Natural killer cell (primary cell): ENCODE measurements around the gene LRRC32. TPM values are rescaled to one million over a fixed set of nuclear protein-coding genes. Genes with fewer than 3 reads are reported as not detected.

Experiments used
- ATAC-seq, 3 donors: fragments of 150-1000 bp in 2 of 3; fragments of 200-7000 bp in 1 of 3; cut with Tn5 transposase; 1 replicate in 1 of 3; 2 replicates in 2 of 3; pipeline ENCODE4 v1.10.0; 2021; ENCODE audit warnings: mild to moderate bottlenecking in 2 of 3, moderate library complexity in 2 of 3
- DNase-seq, 2 donors: peaks; one replicate each; pipeline versions ENCODE4 v3.0.0 to v3.0.0-alpha.2; 2013 to 2021; ENCODE audit warnings: mixed read lengths in 1 of 2
- H3K27ac ChIP-seq: one replicate; pipeline ENCODE4 v1.5.1; 2013; ENCODE audit warnings: mild to moderate bottlenecking, low read length
- H3K27me3 ChIP-seq: one replicate; pipeline ENCODE4 v1.6.1; 2013; ENCODE audit warnings: low read length; ENCODE audit not compliant: control insufficient read depth, insufficient read depth
- H3K36me3 ChIP-seq: one replicate; pipeline ENCODE4 v1.6.1; 2013; ENCODE audit warnings: low read length; ENCODE audit not compliant: control insufficient read depth, insufficient read depth
- H3K4me1 ChIP-seq: one replicate; pipeline ENCODE4 v1.6.1; 2013; ENCODE audit warnings: low read length; ENCODE audit not compliant: control insufficient read depth, insufficient read depth
- H3K4me3 ChIP-seq: one replicate; pipeline ENCODE4 v1.5.1; 2013; ENCODE audit warnings: low read length
- H3K9me3 ChIP-seq: one replicate; pipeline ENCODE4 v1.6.1; 2013; ENCODE audit warnings: low read length; ENCODE audit not compliant: control insufficient read depth, insufficient read depth
- H3K27ac Mint-ChIP-seq, 2 donors: one replicate each; pipeline ENCODE4 v1.8.0; 2022; ENCODE audit warnings: mild to moderate bottlenecking in 2 of 2, mixed read lengths in 2 of 2, moderate library complexity in 1 of 2
- H3K27me3 Mint-ChIP-seq, 2 donors: one replicate each; pipeline ENCODE4 v1.8.0; 2022; ENCODE audit warnings: low read depth in 2 of 2, mixed read lengths in 2 of 2
- H3K36me3 Mint-ChIP-seq: one replicate; pipeline ENCODE4 v1.8.0; 2022; ENCODE audit warnings: mixed read lengths
- H3K4me1 Mint-ChIP-seq, 2 donors: one replicate each; pipeline ENCODE4 v1.8.0; 2022; ENCODE audit warnings: mixed read lengths in 2 of 2
- H3K4me3 Mint-ChIP-seq: one replicate; pipeline ENCODE4 v1.8.0; 2022; ENCODE audit warnings: mild to moderate bottlenecking, moderate library complexity, mixed read lengths
- H3K9me3 Mint-ChIP-seq, 2 donors: one replicate each; pipeline ENCODE4 v1.8.0; 2022; ENCODE audit warnings: mixed read lengths in 2 of 2
- CTCF ChIP-seq: fragments of 200-600 bp; IDR thresholded peaks from one replicate; pipeline ENCODE4 v1.8.0; 2022; ENCODE audit warnings: antibody characterized with exemption
- WGBS: methylation state at CpG from one replicate; pipeline ENCODE4 v1.1.7; 2013; ENCODE audit warnings: missing lambda C conversion rate; ENCODE audit not compliant: insufficient coverage; 5-methylcytosine and 5-hydroxymethylcytosine counted together
- intact Hi-C: fragments of 100-400 bp; cut with micrococcal nuclease; formaldehyde crosslinking; loops from one replicate; pipeline ENCODE4 v1.14.2; 2022
- total RNA-seq, 4 donors: library from RNA; stranded (reverse); fragments of 120-200 nt in 1 of 4; gene quantifications; one replicate each; pipeline versions ENCODE4 v1.2.3 to v1.2.4, GENCODE V29; 2013 to 2022

The LRRC32 gene
- total RNA-seq, 3 donors from 2014 or later (not counting 1 experiment from before 2014, with no cell fraction given), result 0.14 to 1.4 (median 1.4) TPM

GRCh38 chr11:76674517-76675400, 4.2 kb upstream of the LRRC32 start:
- no peak for ATAC-seq
- peak overlapping the region in 1 of 2 donors; percentile 87 for H3K27ac Mint-ChIP-seq
- peaks cover 20 to 46% of the 10 kb centered on the region in 2 donors for H3K4me1 Mint-ChIP-seq
- H3K4me3 Mint-ChIP-seq, result no peak overlapping the region
- H3K36me3 Mint-ChIP-seq, result no peaks in the 10 kb centered on the region
- peaks cover 4% of the 10 kb centered on the region for H3K27me3 ChIP-seq
- WGBS, result 85% methylated on average over 14 of the region's 14 CpGs
- H3K4me1 ChIP-seq, result peaks cover 43% of the 10 kb centered on the region
- no peak overlapping the region for H3K27ac ChIP-seq
- H3K9me3 ChIP-seq, result no peaks in the 10 kb centered on the region
- no peak for TF ChIP-seq CTCF
- H3K9me3 Mint-ChIP-seq, result no peaks in the 10 kb centered on the region
- DNase-seq, result no peak
- peaks cover 0 to 6% of the 10 kb centered on the region in 2 donors for H3K27me3 Mint-ChIP-seq
- intact Hi-C loops, result loop anchor here (5.0 kb wide), 1 partner anchor 47 kb away; no protein-coding TSS in a partner anchor
- H3K4me3 ChIP-seq, result no peak overlapping the region
- H3K36me3 ChIP-seq, result no peaks in the 10 kb centered on the region

GRCh38 chr11:76673176-76674142, 2.9 kb upstream of the LRRC32 start:
- Mint-ChIP-seq H3K27me3 (peaks cover 5 to 10% of the 10 kb centered on the region in 2 donors), H3K4me3 (peak overlapping the region; percentile 25), H3K9me3 (no peaks in the 10 kb centered on the region), H3K4me1 (peaks cover 20 to 49% of the 10 kb centered on the region in 2 donors), H3K27ac (peak overlapping the region; percentile 76 to 87), H3K36me3 (no peaks in the 10 kb centered on the region)
- Histone ChIP-seq H3K36me3 (no peaks in the 10 kb centered on the region), H3K4me3 (no peak overlapping the region), H3K4me1 (peaks cover 46% of the 10 kb centered on the region), H3K27ac (peak overlapping the region; percentile 26), H3K27me3 (peaks cover 7% of the 10 kb centered on the region), H3K9me3 (no peaks in the 10 kb centered on the region)
- TF ChIP-seq CTCF, result no peak
- intact Hi-C loops, result loop anchor here (5.0 kb wide), 1 partner anchor 46 kb away; no protein-coding TSS in a partner anchor
- DNase-seq (no peak), ATAC-seq (peak in 1 of 3 donors; percentile 14)
- WGBS, result 71% methylated on average over 5 of the region's 5 CpGs

- Histone ChIP-seq H3K9me3 (no peaks in the 10 kb centered on the region), H3K27me3 (peaks cover 7% of the 10 kb centered on the region), H3K4me3 (no peak overlapping the region), H3K27ac (peak overlapping the region; percentile 26), H3K36me3 (no peaks in the 10 kb centered on the region), H3K4me1 (peaks cover 46% of the 10 kb centered on the region)
- WGBS, result 16% methylated on average over 13 of the region's 14 CpGs
- Mint-ChIP-seq H3K27me3 (peaks cover 12 to 18% of the 10 kb centered on the region in 2 donors), H3K4me1 (peaks cover 20 to 41% of the 10 kb centered on the region in 2 donors), H3K9me3 (no peaks in the 10 kb centered on the region), H3K36me3 (no peaks in the 10 kb centered on the region), H3K4me3 (peak overlapping the region; percentile 79), H3K27ac (peak overlapping the region; percentile 76 to 87)
- intact Hi-C loops, result loop anchor here (5.0 kb wide), 1 partner anchor 45 kb away; no protein-coding TSS in a partner anchor
- DNase-seq (peak; percentile 52 to 54), ATAC-seq (peak; percentile 69 to 77 (median 75))
- TF ChIP-seq CTCF, result no peak
Observed at GRCh38 chr11:76672431-76673175, 2.1 kb upstream of the LRRC32 start.
